ES-I3 (cell line): ENCODE data around the gene NCLN.
"Not testable (repeated sequence)": the region's sequence is repeated elsewhere in the genome, so short reads cannot be mapped to it uniquely, and the experiment has no call there.

Experiments used
- H3K36me3 ChIP-seq: 2 replicates; pipeline ENCODE4 v1.6.1; 2013; ENCODE audit warnings: mild to moderate bottlenecking, low read length, control low read depth, moderate library complexity; ENCODE audit not compliant: insufficient read depth
- H3K4me1 ChIP-seq: 2 replicates; pipeline ENCODE4 v1.6.1; 2013; ENCODE audit warnings: mild to moderate bottlenecking, control low read depth, low read length; ENCODE audit not compliant: insufficient read depth
- H3K9ac ChIP-seq: 2 replicates; pipeline ENCODE4 v1.6.1; 2013; ENCODE audit warnings: low read depth, mild to moderate bottlenecking, low read length, moderate library complexity
- H3K9me3 ChIP-seq: 2 replicates; pipeline ENCODE4 v1.6.1; 2013; ENCODE audit warnings: mild to moderate bottlenecking, low read length, moderate library complexity; ENCODE audit not compliant: control insufficient read depth, insufficient read depth

The NCLN gene

DNA sequence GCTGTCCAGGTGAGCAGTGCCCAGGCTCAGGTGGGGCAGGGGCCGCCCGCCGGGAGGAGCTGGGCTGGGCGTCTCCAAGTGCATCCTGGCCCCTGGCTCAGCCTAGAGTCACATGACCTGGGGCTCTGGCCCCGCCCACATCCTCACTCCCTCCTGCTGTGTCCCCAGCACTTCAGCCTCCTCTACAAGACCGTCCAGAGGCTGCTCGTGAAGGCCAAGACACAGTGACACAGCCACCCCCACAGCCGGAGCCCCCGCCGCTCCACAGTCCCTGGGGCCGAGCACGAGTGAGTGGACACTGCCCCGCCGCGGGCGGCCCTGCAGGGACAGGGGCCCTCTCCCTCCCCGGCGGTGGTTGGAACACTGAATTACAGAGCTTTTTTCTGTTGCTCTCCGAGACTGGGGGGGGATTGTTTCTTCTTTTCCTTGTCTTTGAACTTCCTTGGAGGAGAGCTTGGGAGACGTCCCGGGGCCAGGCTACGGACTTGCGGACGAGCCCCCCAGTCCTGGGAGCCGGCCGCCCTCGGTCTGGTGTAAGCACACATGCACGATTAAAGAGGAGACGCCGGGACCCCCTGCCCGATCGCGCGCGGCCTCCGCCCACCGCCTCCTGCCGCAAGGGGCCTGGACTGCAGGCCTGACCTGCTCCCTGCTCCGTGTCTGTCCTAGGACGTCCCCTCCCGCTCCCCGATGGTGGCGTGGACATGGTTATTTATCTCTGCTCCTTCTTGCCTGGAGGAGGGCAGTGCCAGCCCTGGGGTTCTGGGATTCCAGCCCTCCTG lies 21.9 kb downstream of the NCLN start:
- Histone ChIP-seq H3K9ac (no peak overlapping the region), H3K36me3 (peaks cover 11% of the 10 kb centered on the region), H3K9me3 (no peaks in the 10 kb centered on the region)

GRCh38 chr19:3208317-3209207 lies 22.8 kb downstream of the NCLN start:
- Histone ChIP-seq H3K36me3 (peaks cover 11% of the 10 kb centered on the region), H3K4me1 (peaks cover 3% of the 10 kb centered on the region; the same call in 1 of the 2 replicates), H3K9ac (no peak overlapping the region), H3K9me3 (no peaks in the 10 kb centered on the region)

More for the DNA sequence above, 21.9 kb downstream of the NCLN start:
- H3K4me1 ChIP-seq = peaks cover 3% of the 10 kb centered on the region; the same call in 1 of the 2 replicates

DNA sequence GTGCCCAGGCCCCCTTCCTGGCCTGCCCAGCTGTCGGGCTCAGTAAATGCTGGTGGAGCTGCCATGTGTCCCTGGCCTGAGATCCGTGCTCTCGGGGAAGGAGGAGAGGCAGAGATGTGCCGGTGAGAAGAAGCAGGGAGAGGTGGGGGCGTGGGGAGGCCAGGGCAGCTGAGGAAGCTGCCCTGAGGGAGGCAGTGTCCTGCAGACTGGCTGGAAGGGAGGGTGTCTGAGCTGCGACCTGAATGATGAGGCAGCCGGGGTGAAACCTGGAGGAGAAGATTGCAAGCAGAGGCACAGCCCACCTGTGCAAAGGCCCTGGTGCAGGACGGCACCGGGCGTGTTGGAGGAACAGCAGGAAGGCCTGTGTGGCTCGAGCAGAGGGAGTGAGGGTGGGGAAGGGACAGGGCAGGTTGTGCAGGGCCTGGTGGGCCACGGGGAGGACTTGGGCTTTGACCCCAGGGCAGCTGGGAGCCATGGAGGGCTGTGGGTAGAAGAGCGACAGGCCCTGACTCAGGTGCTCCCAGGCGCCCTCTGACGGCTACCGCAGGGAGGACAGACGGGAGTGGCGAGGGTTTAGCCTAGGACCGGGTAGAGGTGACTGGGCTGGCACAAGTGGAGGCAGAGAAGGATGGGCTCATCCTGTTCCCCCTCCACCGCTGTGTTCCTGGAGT lies 24.8 kb downstream of the NCLN start:
- no peak overlapping the region for H3K9ac ChIP-seq
- H3K4me1 ChIP-seq = peaks cover 3% of the 10 kb centered on the region; the same call in 1 of the 2 replicates
- no peaks in the 10 kb centered on the region for H3K9me3 ChIP-seq
- H3K36me3 ChIP-seq = peaks cover 7% of the 10 kb centered on the region; the same call in 1 of the 2 replicates

GRCh38 chr19:3211191-3211590 lies 25.5 kb downstream of the NCLN start:
- H3K9me3 ChIP-seq = no peaks in the 10 kb centered on the region
- no peak overlapping the region for H3K9ac ChIP-seq
- H3K36me3 ChIP-seq = 0 out of 2 replicates have a peak, but pooled peaks cover 4% of the 10 kb centered on the region
- H3K4me1 ChIP-seq = peaks cover 3% of the 10 kb centered on the region; the same call in 1 of the 2 replicates

DNA sequence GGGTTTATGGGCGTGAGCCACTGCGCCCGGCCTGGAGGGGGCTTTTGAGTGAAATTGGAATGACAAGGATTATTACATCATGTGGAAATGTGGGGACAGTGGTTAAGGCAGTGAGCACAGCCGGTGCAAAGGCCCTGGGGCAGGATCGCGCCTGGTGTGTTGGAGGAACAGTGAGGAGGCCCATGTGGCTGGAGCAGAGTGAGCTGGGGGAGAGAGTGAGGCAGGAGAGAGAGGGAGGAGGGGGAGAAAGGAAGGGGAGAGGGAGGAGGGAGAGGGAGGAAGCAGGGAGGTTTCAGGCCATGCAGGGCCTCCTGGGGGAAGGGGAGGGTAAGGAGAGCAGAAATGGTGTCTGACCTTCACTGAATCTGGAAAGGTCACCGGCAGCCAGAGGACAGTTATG lies 27.4 kb downstream of the NCLN start:
- no peak overlapping the region for H3K9ac ChIP-seq
- H3K36me3 ChIP-seq = no peaks in the 10 kb centered on the region
- no peaks in the 10 kb centered on the region for H3K9me3 ChIP-seq
- no peaks in the 10 kb centered on the region; the same call in 1 of the 2 replicates for H3K4me1 ChIP-seq

DNA sequence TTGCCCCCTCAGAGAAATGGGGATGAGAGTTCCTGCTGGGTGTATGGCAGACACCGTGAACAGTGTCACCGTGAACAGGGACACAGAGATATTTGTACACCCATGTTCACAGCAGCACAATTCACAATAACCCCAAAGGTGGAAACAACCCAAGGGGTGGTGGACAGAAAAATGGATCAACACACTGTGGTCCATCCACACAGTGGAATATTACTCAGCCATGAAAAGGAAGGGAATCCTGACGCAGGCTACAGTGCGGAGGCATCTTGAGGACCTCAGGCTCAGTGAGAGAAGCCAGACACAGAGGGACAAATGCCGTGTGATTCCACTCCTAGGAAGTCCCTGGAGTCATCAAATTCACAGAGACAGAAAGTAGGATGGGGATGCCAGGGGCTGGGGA lies 31.1 kb downstream of the NCLN start:
- H3K9ac ChIP-seq = no peak overlapping the region
- H3K4me1 ChIP-seq = no peaks in the 10 kb centered on the region
- no peaks in the 10 kb centered on the region for H3K9me3 ChIP-seq
- H3K36me3 ChIP-seq = no peaks in the 10 kb centered on the region

DNA sequence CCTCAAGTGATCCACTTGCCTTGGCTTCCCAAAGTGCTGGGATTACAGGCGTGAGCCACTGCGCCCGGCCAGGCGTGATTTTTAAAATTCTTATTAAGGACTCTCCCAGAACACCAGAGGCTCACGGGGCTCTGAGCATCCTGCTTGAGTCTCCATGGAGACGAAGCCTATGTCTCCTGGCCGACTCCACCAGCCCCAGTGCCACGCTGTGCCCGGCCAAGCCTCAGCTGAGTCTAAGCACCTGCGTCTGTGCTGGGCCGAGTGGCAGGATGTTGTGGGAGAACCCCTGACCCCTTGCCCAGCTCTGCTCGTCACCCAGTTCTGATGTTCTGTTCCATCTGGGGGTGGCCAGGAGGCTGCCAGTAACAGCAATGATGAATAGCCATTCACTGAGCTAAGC lies 34.8 kb downstream of the NCLN start:
- Histone ChIP-seq H3K4me1 (no peaks in the 10 kb centered on the region), H3K36me3 (no peaks in the 10 kb centered on the region), H3K9me3 (no peaks in the 10 kb centered on the region), H3K9ac (no peak overlapping the region)

- not testable (repeated sequence) for H3K36me3 ChIP-seq, H3K4me1 ChIP-seq, H3K9ac ChIP-seq, H3K9me3 ChIP-seq
Observed at GRCh38 chr19:3221576-3221975, 35.8 kb downstream of the NCLN start.

DNA sequence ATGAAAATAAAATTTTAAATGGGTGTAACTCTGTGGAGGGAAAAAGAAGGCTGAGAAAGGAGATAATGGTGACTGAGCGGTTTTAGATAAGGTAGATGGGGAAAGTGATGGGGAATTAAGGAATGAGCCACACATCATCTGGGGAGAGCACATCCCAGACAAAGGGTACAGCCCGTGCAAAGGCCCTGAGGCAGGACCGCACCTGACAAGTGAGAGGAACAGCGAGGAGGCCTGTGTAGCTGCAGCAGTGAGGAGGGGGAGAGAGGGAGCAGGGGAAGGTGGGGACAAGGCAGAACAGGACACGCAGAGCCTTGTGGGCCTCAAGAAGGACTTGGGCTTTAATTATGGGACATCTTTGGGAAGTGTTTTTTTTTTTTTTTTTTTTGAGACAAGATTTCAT lies 37.0 kb downstream of the NCLN start:
- Histone ChIP-seq H3K4me1 (no peaks in the 10 kb centered on the region), H3K9me3 (no peaks in the 10 kb centered on the region), H3K36me3 (no peaks in the 10 kb centered on the region), H3K9ac (no peak overlapping the region)

- Histone ChIP-seq H3K9ac (peak within 1 kb of the TSS; percentile 58), H3K9me3 (no peaks in the 10 kb centered on the region), H3K4me1 (no peaks in the 10 kb centered on the region)
Observed at GRCh38 chr19:3224346-3225168, 38.8 kb downstream of the NCLN start, which contains the start of gene CELF5. Gene CELF5, plus strand, starts transcription at chr19:3224661. Its CDS starts 79 bp downstream, at chr19:3224740.

GRCh38 chr19:3225169-3225485 lies 39.4 kb downstream of the NCLN start:
- no peaks in the 10 kb centered on the region for H3K36me3 ChIP-seq
- H3K9ac ChIP-seq = peak overlapping the region; percentile 33; the same call in 1 of the 2 replicates
- no peaks in the 10 kb centered on the region for H3K9me3 ChIP-seq
- H3K4me1 ChIP-seq = no peaks in the 10 kb centered on the region

More at GRCh38 chr19:3224346-3225168, 38.8 kb downstream of the NCLN start, which contains the start of gene CELF5:
- H3K36me3 ChIP-seq = no peaks in the 10 kb centered on the region

DNA sequence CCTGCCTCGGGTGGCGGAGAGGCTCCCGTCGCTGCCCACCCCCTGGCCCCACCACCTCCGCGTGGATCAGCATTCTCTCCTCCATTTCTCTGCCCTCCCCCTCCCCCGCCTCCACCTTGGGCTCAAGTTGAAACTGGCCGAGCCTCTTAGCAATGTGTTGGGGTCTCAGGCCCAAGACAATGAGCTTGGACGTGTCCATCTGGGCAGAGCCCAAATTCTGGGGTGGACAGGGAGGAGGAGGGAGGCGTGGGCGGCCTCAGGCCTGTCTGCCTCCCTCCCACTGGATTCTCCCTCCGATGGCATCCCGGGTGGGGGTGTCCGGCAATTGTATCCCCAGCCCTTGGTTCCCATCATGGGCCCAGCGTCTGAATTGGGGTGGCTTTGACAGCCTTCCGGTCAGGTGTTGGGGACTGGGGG lies 40.0 kb downstream of the NCLN start:
- H3K4me1 ChIP-seq = no peaks in the 10 kb centered on the region
- no peaks in the 10 kb centered on the region for H3K36me3 ChIP-seq
- no peaks in the 10 kb centered on the region for H3K9me3 ChIP-seq
- peak overlapping the region; percentile 33; the same call in 1 of the 2 replicates for H3K9ac ChIP-seq

DNA sequence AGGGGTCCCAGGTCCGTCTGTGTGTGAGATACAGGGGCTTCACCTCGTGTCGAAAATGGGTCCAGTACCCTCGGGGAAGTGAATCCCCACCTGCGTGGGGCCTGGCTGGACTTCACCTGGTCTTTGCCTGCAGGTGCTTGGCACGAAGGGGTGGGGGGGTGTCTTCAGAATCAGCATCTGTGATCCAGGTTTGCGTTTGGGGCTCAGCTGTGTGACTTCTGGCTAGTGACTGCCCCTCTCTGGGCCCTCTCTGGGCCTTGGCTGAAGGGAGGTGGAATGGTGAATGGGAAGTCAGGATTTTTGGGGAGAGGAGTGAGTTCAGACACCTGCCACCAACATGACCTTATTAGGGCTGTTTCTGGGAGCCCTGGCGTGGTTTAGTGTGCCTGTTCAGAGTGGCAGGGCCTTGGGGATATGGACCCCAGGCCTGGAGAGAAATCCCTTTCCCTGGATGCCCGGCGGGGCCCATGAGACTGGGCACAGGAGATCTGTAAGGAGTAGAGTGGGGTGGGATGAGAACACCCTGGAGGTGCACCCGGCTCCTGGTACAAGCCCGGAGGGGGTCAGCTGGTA lies 41.4 kb downstream of the NCLN start:
- H3K9me3 ChIP-seq = no peaks in the 10 kb centered on the region
- H3K4me1 ChIP-seq = no peaks in the 10 kb centered on the region
- no peaks in the 10 kb centered on the region for H3K36me3 ChIP-seq
- H3K9ac ChIP-seq = no peak overlapping the region
